Trophoblast cell (in vitro differentiated cells and primary cell): ENCODE measurements around the gene PTPRN2.

Experiments
- DNase-seq, 2 donors: peaks; one replicate each; pipeline ENCODE4 v3.0.0-alpha.2; 2016
- H2AFZ ChIP-seq: 2 replicates; pipeline ENCODE4 v1.6.1; 2013; ENCODE audit warnings: low read length, moderate library complexity, mild to moderate bottlenecking; ENCODE audit not compliant: insufficient read depth, poor library complexity
- H2AK5ac ChIP-seq: 2 replicates; pipeline ENCODE4 v1.6.1; 2013; ENCODE audit warnings: mild to moderate bottlenecking, low read length
- H2BK120ac ChIP-seq: 2 replicates; pipeline ENCODE4 v1.6.1; 2013; ENCODE audit warnings: low read length, mild to moderate bottlenecking, moderate library complexity; ENCODE audit not compliant: insufficient read depth, poor library complexity
- H2BK12ac ChIP-seq: 2 replicates; pipeline ENCODE4 v1.6.1; 2013; ENCODE audit warnings: mild to moderate bottlenecking, low read length, moderate library complexity
- H2BK5ac ChIP-seq: 2 replicates; pipeline ENCODE4 v1.6.1; 2013; ENCODE audit warnings: low read length, low read depth, moderate library complexity, mild to moderate bottlenecking; ENCODE audit not compliant: poor library complexity
- H3K14ac ChIP-seq: 2 replicates; pipeline ENCODE4 v1.6.1; 2013; ENCODE audit warnings: mild to moderate bottlenecking, low read length
- H3K18ac ChIP-seq: 2 replicates; pipeline ENCODE4 v1.6.1; 2013; ENCODE audit warnings: mild to moderate bottlenecking, low read length
- H3K23ac ChIP-seq: 2 replicates; pipeline ENCODE4 v1.6.1; 2013; ENCODE audit warnings: low read length
- H3K27ac ChIP-seq: 2 replicates; pipeline ENCODE4 v1.5.1; 2013; ENCODE audit warnings: low read depth, mild to moderate bottlenecking, inconsistent platforms, low read length, moderate library complexity
- H3K27me3 ChIP-seq: 2 replicates; pipeline ENCODE4 v1.6.1; 2013; ENCODE audit warnings: inconsistent platforms, mild to moderate bottlenecking, low read length, moderate library complexity; ENCODE audit not compliant: insufficient read depth
- H3K36me3 ChIP-seq, 2 experiments: 1 replicate in 1 of 2; 2 replicates in 1 of 2; pipeline ENCODE4 v1.6.1; 2013; ENCODE audit warnings: low read length in 2 of 2, mild to moderate bottlenecking in 2 of 2, moderate library complexity in 1 of 2; ENCODE audit not compliant: insufficient read depth in 2 of 2, control insufficient read depth in 1 of 2
- H3K4ac ChIP-seq: 2 replicates; pipeline ENCODE4 v1.6.1; 2013; ENCODE audit warnings: low read depth, mild to moderate bottlenecking, low read length, moderate library complexity
- H3K4me1 ChIP-seq, 2 experiments: 1 replicate in 1 of 2; 2 replicates in 1 of 2; pipeline ENCODE4 v1.6.1; 2013; ENCODE audit warnings: low read length in 2 of 2, mild to moderate bottlenecking in 2 of 2, moderate library complexity in 1 of 2; ENCODE audit not compliant: insufficient read depth in 2 of 2, control insufficient read depth in 1 of 2
- H3K4me2 ChIP-seq: 2 replicates; pipeline ENCODE4 v1.6.1; 2013; ENCODE audit warnings: inconsistent platforms, mild to moderate bottlenecking, low read length, moderate library complexity
- H3K4me3 ChIP-seq: 2 replicates; pipeline ENCODE4 v1.5.1; 2013; ENCODE audit warnings: mild to moderate bottlenecking, low read depth, low read length, inconsistent platforms
- H3K79me1 ChIP-seq: one replicate; pipeline ENCODE4 v1.6.1; 2013; ENCODE audit warnings: low read length
- H3K79me2 ChIP-seq: 2 replicates; pipeline ENCODE4 v1.6.1; 2013; ENCODE audit warnings: low read length, mild to moderate bottlenecking; ENCODE audit not compliant: control insufficient read depth, insufficient read depth, poor library complexity
- H3K9ac ChIP-seq: 2 replicates; pipeline ENCODE4 v1.6.1; 2013; ENCODE audit warnings: mild to moderate bottlenecking, low read length
- H3K9me3 ChIP-seq: 2 replicates; pipeline ENCODE4 v1.6.1; 2013; ENCODE audit warnings: low read depth, mild to moderate bottlenecking, control low read depth, inconsistent platforms, low read length; ENCODE audit not compliant: insufficient read depth
- H4K12ac ChIP-seq: 2 replicates; pipeline ENCODE4 v1.6.1; 2013; ENCODE audit warnings: low read depth, mild to moderate bottlenecking, low read length, moderate library complexity
- H4K8ac ChIP-seq: 2 replicates; pipeline ENCODE4 v1.6.1; 2013; ENCODE audit warnings: low read depth, mild to moderate bottlenecking, low read length, moderate library complexity
- H4K91ac ChIP-seq: one replicate; pipeline ENCODE4 v1.6.1; 2013; ENCODE audit warnings: low read depth, mild to moderate bottlenecking, low read length, moderate library complexity
- WGBS: extraction: QIAGEN DNeasy Blood & Tissue Kit; methylation state at CpG from one replicate; pipeline ENCODE4 v1.1.7; 2013; ENCODE audit warnings: missing lambda C conversion rate; ENCODE audit not compliant: insufficient read length, insufficient coverage; ENCODE audit errors: extremely low coverage; 5-methylcytosine and 5-hydroxymethylcytosine counted together

PTPRN2 gene

DNA sequence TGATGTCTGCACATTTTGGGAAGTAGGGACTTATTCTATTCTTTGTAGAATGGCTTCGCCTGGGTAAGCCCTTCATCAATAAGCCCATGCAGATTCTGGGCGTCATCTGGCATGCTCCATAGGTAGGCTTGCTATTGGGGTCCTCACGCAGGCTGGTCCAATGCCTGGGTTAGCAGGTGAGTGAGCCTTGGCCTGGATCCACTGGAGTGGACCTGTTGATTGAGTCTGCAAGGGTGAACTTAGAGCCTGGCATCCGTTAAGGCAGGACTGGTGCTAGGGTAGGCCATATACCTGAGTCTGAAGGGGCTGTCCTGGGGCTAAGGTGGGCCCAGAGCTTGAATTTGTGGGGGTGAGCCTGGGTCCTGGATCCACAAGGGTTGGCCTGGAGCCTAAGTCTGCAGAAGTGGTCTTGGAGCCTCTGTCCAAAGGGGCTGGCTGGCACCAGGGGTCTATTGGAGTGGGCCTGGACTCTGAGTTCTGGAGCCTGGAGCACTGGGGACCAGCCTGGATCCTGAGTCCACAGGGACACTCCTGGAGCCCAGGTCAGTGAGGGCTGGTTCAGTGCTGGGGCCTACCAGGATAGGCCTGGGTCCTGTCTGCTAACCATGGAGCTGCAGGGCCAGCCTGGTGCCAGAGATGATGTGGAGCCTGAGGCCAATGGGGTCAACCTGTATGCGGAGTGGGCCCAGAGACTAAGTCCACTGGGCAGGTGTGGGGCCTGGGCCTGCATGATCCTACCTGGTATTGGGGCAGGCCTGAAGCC is 297.7 kb downstream of the PTPRN2 start:
- Histone ChIP-seq H3K18ac (no peak overlapping the region), H3K27me3 (no peaks in the 10 kb centered on the region), H3K9ac (peak overlapping the region; percentile 39), H3K4me3 (no peak overlapping the region), H2BK5ac (no peak overlapping the region), H2BK12ac (no peak overlapping the region), H4K12ac (no peak overlapping the region), H3K27ac (no peak overlapping the region), H2BK120ac (no peak overlapping the region), H4K8ac (no peak overlapping the region), H3K4me2 (no peak overlapping the region), H2AFZ (no peak overlapping the region), H3K4ac (no peak overlapping the region), H3K79me2 (no peaks in the 10 kb centered on the region), H3K9me3 (peaks cover 24% of the 10 kb centered on the region), H3K23ac (no peak overlapping the region), H4K91ac (no peak overlapping the region), H3K14ac (no peak overlapping the region), H3K4me1 (no peaks in the 10 kb centered on the region), H2AK5ac (no peak overlapping the region), H3K79me1 (no peaks in the 10 kb centered on the region), H3K36me3 (no peaks in the 10 kb centered on the region)
- no CpG with 5 or more reads among the region's 5 CpGs for WGBS
- no peak for DNase-seq

DNA sequence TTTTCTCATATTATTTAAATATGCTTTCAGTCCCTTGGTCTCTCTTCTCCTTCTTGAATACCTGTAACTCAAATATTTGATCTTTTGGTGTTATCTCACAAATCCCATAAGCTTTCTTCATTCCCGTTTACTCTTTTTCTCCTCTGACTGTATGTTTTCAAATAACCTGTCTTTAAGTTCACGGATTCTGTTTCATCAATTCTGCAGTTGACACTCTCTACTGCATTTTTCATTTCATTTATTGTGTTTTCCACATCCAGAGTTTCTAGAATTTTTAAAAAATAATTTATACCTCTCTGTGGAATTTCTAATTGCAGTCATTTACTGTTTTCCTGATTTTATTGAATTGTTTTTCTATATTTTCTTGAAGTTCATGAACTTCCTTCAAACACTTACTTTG is 298.4 kb downstream of the PTPRN2 start:
- Histone ChIP-seq H3K27ac (no peak overlapping the region), H3K4ac (no peak overlapping the region), H4K8ac (no peak overlapping the region), H3K79me1 (no peaks in the 10 kb centered on the region), H3K4me1 (no peaks in the 10 kb centered on the region), H3K79me2 (no peaks in the 10 kb centered on the region), H3K18ac (no peak overlapping the region), H3K23ac (no peak overlapping the region), H3K36me3 (no peaks in the 10 kb centered on the region), H2AK5ac (no peak overlapping the region), H3K14ac (no peak overlapping the region), H2BK12ac (no peak overlapping the region), H2BK120ac (no peak overlapping the region), H4K91ac (no peak overlapping the region), H3K27me3 (no peaks in the 10 kb centered on the region), H2AFZ (no peak overlapping the region), H3K9ac (no peak overlapping the region), H4K12ac (no peak overlapping the region), H3K4me2 (no peak overlapping the region), H3K9me3 (peaks cover 24% of the 10 kb centered on the region), H3K4me3 (no peak overlapping the region), H2BK5ac (no peak overlapping the region)
- no CpG with 5 or more reads among the region's 2 CpGs for WGBS
- no peak for DNase-seq

DNA sequence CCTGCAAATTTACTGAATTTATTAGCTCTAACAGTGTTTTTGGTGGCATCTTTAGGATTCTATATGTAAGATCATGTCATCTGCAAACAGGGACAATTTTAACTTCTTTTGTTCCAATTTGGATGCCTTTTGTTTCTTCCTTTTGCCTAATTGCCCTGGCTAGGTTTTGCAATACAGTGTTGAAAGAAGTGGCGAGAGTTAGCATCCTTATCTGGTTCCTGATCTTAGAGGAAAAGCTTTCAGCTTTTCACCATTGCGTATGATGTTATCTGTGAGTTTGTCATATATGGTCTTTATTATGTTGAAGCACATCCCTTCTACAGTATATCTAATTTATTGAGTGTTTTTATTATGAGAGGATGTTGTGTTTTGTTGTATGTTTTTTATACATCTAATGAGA is 301.4 kb downstream of the PTPRN2 start:
- H2BK5ac ChIP-seq: no peak overlapping the region
- H3K27ac ChIP-seq: no peak overlapping the region
- peaks cover 29% of the 10 kb centered on the region for H3K9me3 ChIP-seq
- H2AFZ ChIP-seq: no peak overlapping the region
- no peak overlapping the region for H3K4me3 ChIP-seq
- H3K14ac ChIP-seq: no peak overlapping the region
- H4K91ac ChIP-seq: no peak overlapping the region
- no peaks in the 10 kb centered on the region for H3K79me2 ChIP-seq
- H2BK120ac ChIP-seq: no peak overlapping the region
- H3K9ac ChIP-seq: no peak overlapping the region
- no peak overlapping the region for H4K12ac ChIP-seq
- no CpG with 5 or more reads among the region's 2 CpGs for WGBS
- no peak overlapping the region for H3K23ac ChIP-seq
- H3K4me1 ChIP-seq: no peaks in the 10 kb centered on the region
- H3K36me3 ChIP-seq: no peaks in the 10 kb centered on the region
- no peak overlapping the region for H3K18ac ChIP-seq
- H3K79me1 ChIP-seq: no peaks in the 10 kb centered on the region
- no peaks in the 10 kb centered on the region for H3K27me3 ChIP-seq
- no peak overlapping the region for H2BK12ac ChIP-seq
- H3K4ac ChIP-seq: no peak overlapping the region
- no peak overlapping the region for H4K8ac ChIP-seq
- DNase-seq: no peak
- no peak overlapping the region for H2AK5ac ChIP-seq
- H3K4me2 ChIP-seq: no peak overlapping the region

DNA sequence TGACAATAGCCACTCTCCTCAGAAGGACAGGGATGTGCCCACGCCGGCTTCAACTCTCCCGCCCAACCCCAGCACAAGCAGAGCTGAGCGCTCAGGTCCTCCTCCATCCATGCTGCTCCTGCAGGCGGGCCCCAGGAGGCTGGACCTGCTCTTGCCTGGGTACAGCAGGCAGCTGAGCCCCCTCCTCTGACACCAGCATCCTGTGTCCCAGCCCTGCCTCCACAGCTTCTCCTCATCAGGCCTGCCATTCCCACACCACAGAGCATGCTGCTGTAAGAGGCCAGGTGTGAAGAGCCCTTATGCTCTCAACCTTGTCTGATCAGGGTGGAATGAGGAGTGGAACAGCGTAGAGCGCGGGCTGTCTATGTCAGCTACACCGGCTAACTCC is 302.2 kb downstream of the PTPRN2 start:
- H3K36me3 ChIP-seq: no peaks in the 10 kb centered on the region
- peaks cover 29% of the 10 kb centered on the region for H3K9me3 ChIP-seq
- H4K12ac ChIP-seq: no peak overlapping the region
- H2BK5ac ChIP-seq: no peak overlapping the region
- no peak overlapping the region for H3K18ac ChIP-seq
- H2AK5ac ChIP-seq: no peak overlapping the region
- H3K27ac ChIP-seq: no peak overlapping the region
- no peak overlapping the region for H2BK12ac ChIP-seq
- H3K4me2 ChIP-seq: no peak overlapping the region
- H3K4ac ChIP-seq: no peak overlapping the region
- no peak overlapping the region for H3K14ac ChIP-seq
- H3K4me1 ChIP-seq: no peaks in the 10 kb centered on the region
- H4K91ac ChIP-seq: no peak overlapping the region
- no peak overlapping the region for H3K23ac ChIP-seq
- H3K27me3 ChIP-seq: no peaks in the 10 kb centered on the region
- DNase-seq: no peak
- H3K79me1 ChIP-seq: no peaks in the 10 kb centered on the region
- H2AFZ ChIP-seq: no peak overlapping the region
- H2BK120ac ChIP-seq: no peak overlapping the region
- WGBS: no CpG with 5 or more reads among the region's 9 CpGs
- no peak overlapping the region for H4K8ac ChIP-seq
- no peak overlapping the region for H3K4me3 ChIP-seq
- H3K9ac ChIP-seq: no peak overlapping the region
- no peaks in the 10 kb centered on the region for H3K79me2 ChIP-seq
